Stomach (tissue), 4 donors: ENCODE results near the gene KIAA2012.

Experiments
- CTCF ChIP-seq, 7 experiments: fragments of 450-650 bp in 4 of 7; fragments of 200-600 bp in 3 of 7; sonication (generic) in 3 of 7; IDR thresholded peaks; one replicate each; pipeline ENCODE4 v1.5.1; 2016 to 2019; ENCODE audit warnings: antibody characterized with exemption in 7 of 7, control low read depth in 2 of 7, mild to moderate bottlenecking in 1 of 7
- EP300 ChIP-seq: sonication (generic); formaldehyde crosslinking; IDR thresholded peaks from one replicate; pipeline ENCODE4 v1.6.1; 2017; ENCODE audit warnings: antibody characterized with exemption
- POLR2AphosphoS5 ChIP-seq, 3 donors: sonication (generic); formaldehyde crosslinking; IDR thresholded peaks; one replicate each; pipeline ENCODE4 v1.6.1; 2016; ENCODE audit warnings: antibody characterized with exemption in 3 of 3

- TF ChIP-seq POLR2AphosphoS5 (IDR thresholded peaks at IDR 0.05) (no peak), CTCF (IDR thresholded peaks at IDR 0.05) (no peak), EP300 (no peak)
Measured at GRCh38 chr2:202114291-202114690, 41.2 kb downstream of the KIAA2012 start.
